Middle frontal gyrus (tissue), 1 donor: ENCODE data around the gene AP3M1.

ENCODE experiments used
- DNase-seq: peaks from one replicate; pipeline ENCODE4 v3.0.0-alpha.2; 2015; ENCODE audit warnings: low spot score; ENCODE audit errors: extremely low spot score

AP3M1 gene

GRCh38 chr10:74079936-74080590, 70.6 kb downstream of the AP3M1 start:
- no peak for DNase-seq

- DNase-seq, result no peak
These were observed 71.3 kb downstream of the AP3M1 start for GRCh38 chr10:74079028-74079935.

GRCh38 chr10:74078037-74078436, 72.6 kb downstream of the AP3M1 start:
- no peak for DNase-seq

GRCh38 chr10:74077416-74077815, 73.2 kb downstream of the AP3M1 start:
- no peak for DNase-seq

GRCh38 chr10:74076961-74077360, 73.7 kb downstream of the AP3M1 start:
- no peak for DNase-seq

- DNase-seq, result no peak
These were observed 74.7 kb downstream of the AP3M1 start for GRCh38 chr10:74075906-74076305.

- DNase-seq, result no peak
These were observed 78.1 kb downstream of the AP3M1 start for GRCh38 chr10:74072503-74072902.

- no peak for DNase-seq
These were observed 79.5 kb downstream of the AP3M1 start for GRCh38 chr10:74071157-74071556.
